Inflammatory macrophage treated with lipopolysaccharide for 1 hour (primary cell): Measurements from ENCODE around the gene ACACA.
"Not testable (repeated sequence)": the region's sequence is repeated elsewhere in the genome, so short reads cannot be mapped to it uniquely, and the experiment has no call there.

Experiments
- DNase-seq, 2 donors: peaks; one replicate each; pipeline ENCODE4 v3.0.0-alpha.2; 2020 to 2022

ACACA gene

DNA sequence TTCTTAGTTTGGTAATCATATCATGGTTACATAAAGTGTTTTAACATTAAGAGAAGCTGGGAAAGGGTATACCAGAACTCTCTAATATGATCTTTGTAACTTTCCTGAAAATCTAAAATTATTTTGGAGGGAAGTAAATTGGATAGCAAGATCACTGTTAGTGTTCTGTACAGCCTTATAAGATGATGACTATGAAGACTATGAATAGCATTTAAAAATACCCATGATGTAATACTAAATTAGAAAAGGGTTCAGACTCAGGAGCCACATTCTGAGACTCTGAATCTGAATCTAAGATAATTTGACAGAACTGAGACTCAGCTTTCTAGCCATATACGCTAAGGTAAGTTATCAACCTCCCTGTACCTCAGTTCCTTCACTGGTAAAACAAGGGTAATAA, 238.9 kb downstream of the ACACA start:
- DNase-seq, result no peak

DNA sequence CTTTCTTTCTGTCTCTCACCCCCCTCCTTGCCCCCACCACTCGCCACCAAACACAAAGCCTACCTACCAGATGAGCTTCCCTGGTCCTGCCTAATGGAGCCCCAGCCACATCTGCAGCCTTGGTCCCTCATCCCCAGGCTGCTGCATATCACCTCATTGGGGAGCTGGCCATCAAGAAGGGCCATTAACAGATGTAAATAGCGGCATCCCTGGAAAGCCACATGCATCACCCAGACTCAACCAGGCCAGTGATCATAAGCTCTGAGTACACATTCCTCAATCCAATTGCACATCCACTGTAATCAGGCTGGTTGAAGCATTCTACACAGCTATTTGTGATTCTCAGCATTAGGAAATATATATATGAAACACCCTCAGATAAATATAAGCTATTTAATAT, 242.6 kb downstream of the ACACA start:
- DNase-seq, result no peak

- no peak for DNase-seq
Measured at GRCh38 chr17:37162800-37163199, 243.8 kb downstream of the ACACA start.

- peak in 1 of 2 donors; percentile 3 for DNase-seq
Measured at GRCh38 chr17:37160944-37161343, 245.7 kb downstream of the ACACA start.

DNA sequence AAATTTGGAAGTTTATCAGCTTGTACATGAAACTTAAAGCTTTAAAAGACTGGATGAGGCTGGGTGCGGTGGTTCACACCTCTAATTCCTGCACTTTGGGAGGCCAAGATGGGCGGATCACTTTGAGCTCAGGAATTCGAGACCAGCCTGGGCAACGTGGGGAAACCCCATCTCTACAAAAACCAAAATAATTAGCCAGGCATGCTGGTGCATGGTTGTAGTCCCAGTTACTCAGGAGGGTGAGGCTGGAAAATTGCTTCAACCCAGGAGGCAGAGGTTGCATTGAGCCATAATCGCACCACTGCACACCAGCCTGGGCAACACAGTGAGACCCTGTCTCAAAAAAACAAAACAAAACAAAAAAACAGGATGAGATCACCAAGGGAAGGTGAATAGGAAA, 248.3 kb downstream of the ACACA start:
- no peak for DNase-seq

DNA sequence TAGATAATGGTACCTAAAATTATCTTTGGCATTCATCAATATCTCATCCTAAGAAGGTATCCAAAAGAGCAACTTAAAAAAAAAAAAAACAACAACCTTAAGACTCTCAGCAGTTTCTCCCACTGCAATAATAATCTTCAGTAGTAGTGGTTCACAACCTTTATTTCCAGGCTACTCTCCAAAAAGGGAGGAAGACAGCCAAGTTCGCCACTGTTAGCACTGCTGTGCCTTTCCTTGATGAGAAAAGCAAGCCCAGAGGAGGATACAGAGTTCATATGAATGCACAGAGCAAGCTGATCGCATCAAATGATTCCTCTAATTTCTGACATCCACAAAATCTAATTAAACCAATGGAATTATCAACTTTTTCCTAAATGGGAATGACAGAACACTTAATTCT, 258.5 kb downstream of the ACACA start:
- DNase-seq, result no peak

- DNase-seq, result no peak
Measured at GRCh38 chr17:37147301-37147812, 259.3 kb downstream of the ACACA start.

- DNase-seq, result no peak
Measured at GRCh38 chr17:37146086-37147064, 260.3 kb downstream of the ACACA start.

DNA sequence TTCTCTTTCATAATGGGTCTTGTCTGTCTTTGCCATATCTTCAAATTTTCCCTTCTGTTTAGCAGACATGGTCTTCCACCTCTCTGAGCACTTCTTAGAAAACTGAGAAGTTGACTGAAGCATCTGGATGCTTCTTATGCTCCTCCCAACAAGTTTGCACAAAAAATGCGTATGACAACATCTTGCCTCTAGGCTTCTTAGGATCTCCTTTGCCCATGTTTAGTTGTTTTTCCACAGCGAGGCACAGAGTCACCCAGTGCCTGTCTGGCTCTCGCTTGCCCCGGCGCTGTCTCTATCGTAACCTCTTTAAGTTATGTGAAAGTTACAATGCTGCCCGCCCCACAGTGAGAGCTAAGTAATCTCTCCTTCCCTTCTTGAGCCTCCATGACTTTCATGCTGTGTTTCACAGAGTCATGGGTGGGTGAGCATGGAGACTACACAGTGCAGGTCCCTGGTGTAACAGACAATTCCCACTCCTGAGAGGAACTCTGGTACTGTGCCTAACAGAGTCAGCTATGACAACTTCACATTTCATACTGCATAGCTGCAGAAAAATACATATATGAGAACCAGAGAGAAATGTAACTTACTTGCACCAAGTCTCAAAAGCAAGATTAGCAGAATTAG, 262.4 kb downstream of the ACACA start:
- DNase-seq, result no peak

DNA sequence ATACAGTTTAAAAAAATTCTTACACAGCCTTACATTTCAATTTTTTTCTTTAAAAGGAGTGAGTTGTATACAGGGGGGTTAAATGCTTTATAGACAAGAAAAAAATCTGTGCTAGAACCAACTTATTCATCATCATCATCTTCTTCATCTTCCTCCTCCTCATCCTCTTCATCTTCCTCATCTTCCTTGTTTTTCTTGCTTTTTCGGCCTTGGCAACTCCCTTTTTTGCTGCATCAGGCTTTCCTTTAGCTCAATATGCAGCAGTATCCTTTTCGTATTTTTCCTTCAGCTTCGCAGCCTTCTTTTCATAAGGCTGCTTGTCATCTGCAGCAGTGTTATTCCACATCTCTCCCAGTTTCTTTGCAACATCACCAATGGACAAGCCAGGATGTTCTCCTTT, 263.1 kb downstream of the ACACA start:
- DNase-seq, result not testable (repeated sequence)

- no peak for DNase-seq
Measured at GRCh38 chr17:37142294-37142896, 264.2 kb downstream of the ACACA start.

- no peak for DNase-seq
Measured at GRCh38 chr17:37138571-37139120, 268.0 kb downstream of the ACACA start.

- no peak for DNase-seq
Measured at GRCh38 chr17:37137906-37138514, 268.6 kb downstream of the ACACA start.

DNA sequence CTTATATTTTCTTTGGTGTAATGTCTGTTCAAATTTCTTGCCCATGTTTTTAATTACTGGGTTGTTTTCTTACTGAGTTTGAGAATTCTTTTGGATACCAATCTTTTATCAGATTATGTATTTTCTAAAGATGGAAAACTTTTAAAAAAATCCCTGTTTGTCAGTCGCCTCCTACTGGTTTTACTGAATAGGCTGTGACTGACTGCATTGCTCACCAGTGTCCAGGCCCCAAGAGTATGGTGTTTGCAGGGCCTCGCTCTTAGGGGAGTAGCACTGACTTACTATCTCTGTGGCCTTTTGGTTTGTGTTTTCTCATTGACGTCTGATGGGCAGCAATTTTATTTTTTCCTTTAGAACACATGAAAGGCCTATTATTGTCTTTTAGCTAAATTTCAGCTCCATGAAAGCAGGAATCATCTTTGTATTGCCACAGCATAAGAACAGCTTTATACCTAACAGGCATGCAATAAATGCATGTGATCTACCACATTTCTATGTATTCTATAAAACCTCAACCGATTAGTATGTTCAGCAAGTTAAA, 269.5 kb downstream of the ACACA start:
- DNase-seq, result no peak

- DNase-seq, result no peak
Measured at GRCh38 chr17:37135576-37135975, 271.1 kb downstream of the ACACA start.

- DNase-seq, result no peak
Measured at GRCh38 chr17:37134050-37134449, 272.6 kb downstream of the ACACA start.

GRCh38 chr17:37133136-37133535, 273.5 kb downstream of the ACACA start:
- no peak for DNase-seq

DNA sequence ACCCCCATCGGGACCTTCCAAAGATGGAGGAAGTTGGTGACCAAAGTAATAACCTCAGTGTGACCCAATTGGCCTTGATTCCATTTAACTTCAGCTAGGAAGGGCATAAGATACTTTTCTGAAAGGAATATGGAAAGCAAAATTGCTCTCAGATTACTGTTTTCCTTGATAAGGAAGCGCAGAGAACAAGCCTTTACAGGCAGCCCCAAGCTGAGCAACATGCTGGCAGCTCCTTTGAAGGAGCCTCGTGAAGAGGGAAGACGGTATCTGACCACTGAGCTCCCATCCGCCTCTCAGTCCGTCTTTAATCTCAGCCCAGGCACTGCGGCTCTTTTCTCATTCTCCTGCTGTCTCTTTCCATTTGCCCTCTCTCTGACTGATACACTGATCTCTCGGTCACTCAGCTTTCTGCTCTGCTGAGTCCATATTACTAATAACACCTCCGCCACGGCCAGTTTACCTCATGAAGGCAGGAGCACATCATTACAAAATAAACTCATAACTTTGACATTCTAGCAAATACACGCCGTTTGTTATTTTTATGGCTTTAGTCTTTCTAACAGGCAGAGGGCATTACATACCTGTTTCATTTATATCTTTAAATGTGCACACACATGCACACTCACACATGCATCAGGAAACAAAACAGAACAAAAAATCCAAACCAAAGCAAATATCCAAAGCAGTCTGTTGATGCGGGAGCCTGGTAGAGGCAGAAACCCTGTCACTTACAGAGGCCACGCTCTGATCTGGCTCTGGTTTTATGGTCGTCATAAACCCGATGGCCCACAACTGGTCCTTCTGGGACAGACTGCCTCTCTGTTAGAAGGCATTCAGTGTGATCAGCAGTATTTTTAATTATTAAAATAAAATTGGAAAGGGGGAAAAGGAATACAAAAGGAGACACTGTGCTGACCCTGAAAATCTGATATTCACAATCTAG, 274.7 kb downstream of the ACACA start:
- no peak for DNase-seq

- DNase-seq, result no peak
Measured at GRCh38 chr17:37130984-37131446, 275.6 kb downstream of the ACACA start.

- no peak for DNase-seq
Measured at GRCh38 chr17:37124821-37125173, 281.8 kb downstream of the ACACA start.
